Ascending aorta (tissue), 2 donors: Measurements from ENCODE around the gene NGFR. TPM values are rescaled to one million over a fixed set of nuclear protein-coding genes. Genes with fewer than 3 reads are reported as not detected.
A peak's percentile ranks its signal among the peaks of the same experiment; 100 is the strongest.

Experiments
- DNase-seq, 2 donors: peaks; one replicate each; pipeline ENCODE4 v3.0.0-alpha.2; 2019; ENCODE audit warnings: low spot score in 2 of 2
- H3K27ac ChIP-seq, 2 donors: fragments of 200-600 bp; sonication (generic); one replicate each; pipeline ENCODE4 v1.5.1; 2016 to 2017; ENCODE audit warnings: mild to moderate bottlenecking in 1 of 2
- H3K27me3 ChIP-seq: fragments of 200-600 bp; sonication (generic); one replicate; pipeline ENCODE4 v1.5.1; 2017
- H3K36me3 ChIP-seq, 2 donors: fragments of 200-600 bp; sonication (generic); one replicate each; pipeline ENCODE4 v1.5.1; 2016
- H3K4me1 ChIP-seq, 2 donors: fragments of 200-600 bp; sonication (generic); one replicate each; pipeline ENCODE4 v1.5.1; 2016 to 2017; ENCODE audit warnings: mild to moderate bottlenecking in 1 of 2
- H3K4me3 ChIP-seq, 2 donors: fragments of 200-600 bp; sonication (generic); one replicate each; pipeline ENCODE4 v1.5.1; 2016 to 2017; ENCODE audit warnings: mild to moderate bottlenecking in 1 of 2
- H3K9me3 ChIP-seq, 2 donors: fragments of 200-600 bp; sonication (generic); one replicate each; pipeline ENCODE4 v1.5.1; 2016
- CTCF ChIP-seq, 3 experiments: fragments of 200-600 bp in 2 of 3; fragments of 450-650 bp in 1 of 3; sonication (generic) in 2 of 3; IDR thresholded peaks; one replicate each; pipeline ENCODE4 v1.5.1; 2016 to 2019; ENCODE audit warnings: antibody characterized with exemption in 3 of 3, mild to moderate bottlenecking in 1 of 3, moderate library complexity in 1 of 3
- intact Hi-C: fragments of 100-400 bp; cut with DNase I; formaldehyde crosslinking; loops from one replicate; pipeline ENCODE4 v1.15.1; 2023
- total RNA-seq: library from RNA; depleted of rRNA; stranded (reverse); fragments of >200 nt; gene quantifications from one replicate; pipeline ENCODE4 v1.1.0, GENCODE V29; 2016

NGFR gene
- total RNA-seq, 1 donor from 2014 or later: 53.0 TPM

DNA sequence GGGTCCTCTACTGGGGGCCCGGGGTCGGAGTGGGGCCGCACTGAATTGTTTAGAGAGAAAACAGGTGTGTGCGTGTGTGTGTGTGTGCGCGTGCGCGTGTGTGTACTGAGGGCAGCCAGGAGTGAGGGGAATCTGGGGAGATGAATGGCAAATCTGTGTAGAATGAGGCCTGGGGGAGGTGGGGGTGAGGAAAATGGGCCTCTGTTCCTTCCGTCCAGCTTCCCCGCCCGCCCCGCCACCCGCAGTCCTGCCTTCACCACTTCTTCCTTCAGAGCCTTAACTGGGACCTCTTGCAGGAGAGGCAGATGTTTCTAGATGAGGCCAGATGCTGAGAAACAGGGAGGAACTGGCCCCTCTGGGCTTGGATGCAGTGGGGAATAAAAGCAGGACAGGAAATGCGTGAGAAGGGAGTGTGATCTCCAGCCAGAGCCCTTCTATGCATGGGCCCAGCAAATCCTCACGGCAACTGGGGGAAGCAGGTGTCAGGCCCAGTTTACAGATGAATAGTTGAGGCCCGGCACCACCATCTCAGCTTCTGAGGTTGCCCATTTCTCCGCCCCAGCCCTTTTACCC, 29.7 kb upstream of the NGFR start:
- Histone ChIP-seq H3K4me3 (no peak overlapping the region), H3K9me3 (no peaks in the 10 kb centered on the region), H3K36me3 (no peaks in the 10 kb centered on the region), H3K27ac (no peak overlapping the region), H3K4me1 (peaks cover 0 to 2% of the 10 kb centered on the region in 2 donors), H3K27me3 (no peaks in the 10 kb centered on the region)
- no peak for DNase-seq
- no peak for TF ChIP-seq CTCF (IDR thresholded peaks at IDR 0.05)
- intact Hi-C loops: no loop called here

- Histone ChIP-seq H3K9me3 (no peaks in the 10 kb centered on the region), H3K4me1 (peaks cover 0 to 2% of the 10 kb centered on the region in 2 donors), H3K4me3 (no peak overlapping the region), H3K36me3 (no peaks in the 10 kb centered on the region), H3K27me3 (no peaks in the 10 kb centered on the region), H3K27ac (no peak overlapping the region)
- no peak for TF ChIP-seq CTCF (IDR thresholded peaks at IDR 0.05)
- DNase-seq: no peak
- intact Hi-C loops: no loop called here
These were observed 28.7 kb upstream of the NGFR start for GRCh38 chr17:49466436-49466835.

DNA sequence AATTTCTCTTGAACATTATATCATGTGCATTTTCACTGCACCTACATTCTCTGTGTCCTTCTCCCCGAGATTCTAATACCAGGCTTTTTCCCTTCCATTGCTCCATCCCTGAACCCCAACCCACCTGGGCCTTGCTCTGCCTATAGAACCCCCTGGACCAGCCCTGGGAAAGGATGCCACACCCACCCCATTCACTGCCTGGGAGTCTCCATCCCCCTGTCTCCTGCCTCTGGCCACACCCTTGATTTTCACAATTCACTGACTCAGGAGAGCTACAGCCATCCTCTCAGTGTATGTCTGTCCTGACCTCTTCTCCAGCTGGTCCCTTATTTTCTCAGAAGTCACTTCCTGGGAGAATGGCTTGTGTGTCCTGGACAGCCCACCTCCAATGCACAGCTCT, 27.9 kb upstream of the NGFR start:
- Histone ChIP-seq H3K4me1 (peaks cover 0 to 2% of the 10 kb centered on the region in 2 donors), H3K9me3 (no peaks in the 10 kb centered on the region), H3K27me3 (no peaks in the 10 kb centered on the region), H3K36me3 (no peaks in the 10 kb centered on the region), H3K27ac (no peak overlapping the region), H3K4me3 (no peak overlapping the region)
- no peak for DNase-seq
- no peak for TF ChIP-seq CTCF (IDR thresholded peaks at IDR 0.05)
- intact Hi-C loops: no loop called here

DNA sequence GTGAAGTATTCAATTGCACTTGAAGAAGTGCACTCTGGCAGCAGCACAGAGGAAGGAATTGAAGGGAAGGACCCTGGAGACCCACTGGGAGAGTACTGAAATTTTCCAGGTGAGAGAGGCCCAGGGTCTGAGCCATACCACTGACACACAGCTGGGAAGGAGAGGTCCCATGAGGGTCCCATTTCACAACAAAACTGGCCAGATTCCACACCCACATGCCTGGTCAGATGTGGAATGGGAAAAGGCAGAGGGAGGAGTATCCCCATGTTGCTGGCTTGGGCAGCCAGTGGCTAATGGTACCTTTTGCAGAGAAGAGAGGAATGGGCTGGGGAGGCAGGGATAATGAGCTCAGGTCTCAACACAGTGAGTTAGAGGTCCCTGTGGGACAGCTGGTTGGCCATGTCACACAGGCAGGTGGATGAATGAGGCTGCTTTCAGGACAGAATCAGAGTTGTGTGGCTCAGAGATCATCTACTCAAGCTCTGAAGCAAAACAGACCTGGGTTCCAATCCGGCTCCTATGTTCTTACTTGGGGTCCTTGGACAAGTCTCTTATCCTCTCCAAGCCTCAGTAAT, 26.2 kb upstream of the NGFR start:
- no peaks in the 10 kb centered on the region for H3K27me3 ChIP-seq
- TF ChIP-seq CTCF (IDR thresholded peaks at IDR 0.05): no peak
- H3K4me3 ChIP-seq: no peak overlapping the region
- no peaks in the 10 kb centered on the region for H3K36me3 ChIP-seq
- DNase-seq: no peak
- no peak overlapping the region for H3K27ac ChIP-seq
- H3K9me3 ChIP-seq: no peaks in the 10 kb centered on the region
- intact Hi-C loops: no loop called here
- peaks cover 0 to 2% of the 10 kb centered on the region in 2 donors for H3K4me1 ChIP-seq

- Histone ChIP-seq H3K9me3 (no peaks in the 10 kb centered on the region), H3K4me1 (peaks cover 0 to 2% of the 10 kb centered on the region in 2 donors), H3K27ac (no peak overlapping the region), H3K27me3 (no peaks in the 10 kb centered on the region), H3K4me3 (peak overlapping the region; percentile 26 to 31), H3K36me3 (no peaks in the 10 kb centered on the region)
- no peak for DNase-seq
- no peak for TF ChIP-seq CTCF (IDR thresholded peaks at IDR 0.05)
- intact Hi-C loops: no loop called here
These were observed 25.0 kb upstream of the NGFR start for GRCh38 chr17:49469831-49470810.
